Measurements from ENCODE around the gene ELMO1. TPM values are rescaled to one million over a fixed set of nuclear protein-coding genes. Genes with fewer than 3 reads are reported as not detected.

The ELMO1 gene
- total RNA-seq, 1 experiment from 2014 or later = 7.8 TPM

DNA sequence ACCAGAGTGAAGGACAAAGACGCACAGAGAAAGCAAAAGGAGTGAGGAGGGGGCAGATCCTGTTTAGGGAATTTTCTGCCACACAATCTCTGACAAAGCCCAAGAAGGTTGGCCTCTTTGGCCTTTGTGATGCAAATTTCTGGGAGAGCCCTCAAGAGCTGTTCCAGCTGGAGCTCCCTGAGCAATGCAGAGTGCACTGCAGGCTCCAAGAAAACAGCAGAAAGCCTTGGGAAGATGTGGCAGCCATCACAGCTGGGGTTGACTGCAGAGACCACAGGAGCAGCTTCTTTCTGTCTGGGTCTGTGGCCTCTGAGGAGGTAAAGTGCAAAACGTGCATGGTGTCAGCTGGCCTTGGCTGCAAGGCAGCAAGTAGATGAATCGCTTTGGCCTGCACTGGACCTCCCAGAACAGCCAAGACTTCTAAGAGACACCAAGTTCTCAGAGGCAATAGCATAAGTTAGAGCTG is 200.2 kb downstream of the ELMO1 start:
- H2AFZ ChIP-seq (ENCODE audit: low read length) = no peak overlapping the region
- H3K9ac ChIP-seq (ENCODE audit: extremely low read depth, insufficient read length, low read length) = no peak overlapping the region
- H2BK12ac ChIP-seq (ENCODE audit: insufficient read length, low read depth, low read length) = peak overlapping the region; percentile 11
- H3T11ph ChIP-seq (ENCODE audit: low read length) = no peak overlapping the region
- no peak overlapping the region for H4K91ac ChIP-seq (ENCODE audit: insufficient read length, low read depth, low read length)
- peaks cover 43 to 49% of the 10 kb centered on the region in 2 experiments for H3K4me1 Mint-ChIP-seq
- peak overlapping the region; percentile 24 for H2BK5ac ChIP-seq (ENCODE audit: insufficient read length, low read length)
- no peaks in the 10 kb centered on the region for H3K27me3 Mint-ChIP-seq (ENCODE audit: low read depth)
- H2AK5ac ChIP-seq (ENCODE audit: insufficient read length, low read length) = no peak overlapping the region
- TF ChIP-seq, protein P1, sequence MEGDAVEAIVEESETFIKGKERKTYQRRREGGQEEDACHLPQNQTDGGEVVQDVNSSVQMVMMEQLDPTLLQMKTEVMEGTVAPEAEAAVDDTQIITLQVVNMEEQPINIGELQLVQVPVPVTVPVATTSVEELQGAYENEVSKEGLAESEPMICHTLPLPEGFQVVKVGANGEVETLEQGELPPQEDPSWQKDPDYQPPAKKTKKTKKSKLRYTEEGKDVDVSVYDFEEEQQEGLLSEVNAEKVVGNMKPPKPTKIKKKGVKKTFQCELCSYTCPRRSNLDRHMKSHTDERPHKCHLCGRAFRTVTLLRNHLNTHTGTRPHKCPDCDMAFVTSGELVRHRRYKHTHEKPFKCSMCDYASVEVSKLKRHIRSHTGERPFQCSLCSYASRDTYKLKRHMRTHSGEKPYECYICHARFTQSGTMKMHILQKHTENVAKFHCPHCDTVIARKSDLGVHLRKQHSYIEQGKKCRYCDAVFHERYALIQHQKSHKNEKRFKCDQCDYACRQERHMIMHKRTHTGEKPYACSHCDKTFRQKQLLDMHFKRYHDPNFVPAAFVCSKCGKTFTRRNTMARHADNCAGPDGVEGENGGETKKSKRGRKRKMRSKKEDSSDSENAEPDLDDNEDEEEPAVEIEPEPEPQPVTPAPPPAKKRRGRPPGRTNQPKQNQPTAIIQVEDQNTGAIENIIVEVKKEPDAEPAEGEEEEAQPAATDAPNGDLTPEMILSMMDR (conservative IDR thresholded peaks at IDR 0.05) = no peak
- no peak overlapping the region for H2BK20ac ChIP-seq (ENCODE audit: low read depth, low read length, poor library complexity, severe bottlenecking)
- no peak overlapping the region for H3K56ac ChIP-seq (ENCODE audit: insufficient read length, low read depth, low read length)
- H2BK120ac ChIP-seq (ENCODE audit: low read depth, low read length, poor library complexity, severe bottlenecking) = no peak overlapping the region
- no peak overlapping the region for H3K14ac ChIP-seq (ENCODE audit: insufficient read depth, low read length)
- H3K4ac ChIP-seq (ENCODE audit: low read depth, low read length) = no peak overlapping the region
- H3K36me3 Mint-ChIP-seq (ENCODE audit: insufficient read depth in 1 of 3, low read depth in 3 of 3) = peaks cover 4 to 14% (median 5%) of the 10 kb centered on the region in 3 experiments
- peak overlapping the region in 1 of 2 experiments; percentile 46; a peak in 3 of 5 replicates for H3K4me3 Mint-ChIP-seq
- no peaks in the 10 kb centered on the region for H3K9me3 ChIP-seq (ENCODE audit: control insufficient read depth, low read depth, low read length)
- H4K5ac ChIP-seq (ENCODE audit: insufficient read length, low read depth, low read length) = no peak overlapping the region
- H3K18ac ChIP-seq (ENCODE audit: insufficient read length, low read depth, low read length) = peak overlapping the region; percentile 46
- DNase-seq = peak; percentile 96
- no peaks in the 10 kb centered on the region for H3K27me3 ChIP-seq (ENCODE audit: insufficient read depth, low read length)
- H2BK15ac ChIP-seq (ENCODE audit: low read depth, low read length) = no peak overlapping the region
- peak overlapping the region; percentile 98 to 100 (median 100) for H3K27ac Mint-ChIP-seq
- H3K4me2 ChIP-seq (ENCODE audit: insufficient read depth, insufficient read length, low read length) = peak overlapping the region; percentile 33
- H4K20me1 ChIP-seq (ENCODE audit: control insufficient read depth, insufficient read depth, insufficient read length) = no peaks in the 10 kb centered on the region
- H3K79me1 ChIP-seq (ENCODE audit: insufficient read depth, low read depth, low read length, poor library complexity, severe bottlenecking) = no peaks in the 10 kb centered on the region
- WGBS (ENCODE audit: extremely low coverage, insufficient read length, low lambda C conversion rate) = no CpG with 5 or more reads among the region's 3 CpGs
- no peaks in the 10 kb centered on the region for H3K79me2 ChIP-seq (ENCODE audit: insufficient read depth, low read length)
- H3K27ac ChIP-seq (ENCODE audit: insufficient read length, low read depth, low read length) = peak overlapping the region; percentile 99
- H3K4me1 ChIP-seq (ENCODE audit: insufficient read depth, low read length) = peaks cover 9% of the 10 kb centered on the region; the same call in 1 of the 2 replicates
- no peak overlapping the region for H4K8ac ChIP-seq (replicated peaks; ENCODE audit: insufficient read length, low read depth, low read length)
- peaks cover 5 to 13% of the 10 kb centered on the region in 2 experiments; a peak in 4 of 5 replicates for H3K9me3 Mint-ChIP-seq
- no peaks in the 10 kb centered on the region for H3K23me2 ChIP-seq (ENCODE audit: insufficient read length, low read depth, low read length, poor library complexity, severe bottlenecking)
- no peak overlapping the region for H3K23ac ChIP-seq (ENCODE audit: insufficient read length, low read depth, low read length)
